ENCODE measurements around the gene DENND4C. TPM values are rescaled to one million over a fixed set of nuclear protein-coding genes. Genes with fewer than 3 reads are reported as not detected.
"Not testable (repeated sequence)": the region's sequence is repeated elsewhere in the genome, so short reads cannot be mapped to it uniquely, and the experiment has no call there.

The DENND4C gene
- total RNA-seq, 1 experiment from 2014 or later = 22.6 TPM

DNA sequence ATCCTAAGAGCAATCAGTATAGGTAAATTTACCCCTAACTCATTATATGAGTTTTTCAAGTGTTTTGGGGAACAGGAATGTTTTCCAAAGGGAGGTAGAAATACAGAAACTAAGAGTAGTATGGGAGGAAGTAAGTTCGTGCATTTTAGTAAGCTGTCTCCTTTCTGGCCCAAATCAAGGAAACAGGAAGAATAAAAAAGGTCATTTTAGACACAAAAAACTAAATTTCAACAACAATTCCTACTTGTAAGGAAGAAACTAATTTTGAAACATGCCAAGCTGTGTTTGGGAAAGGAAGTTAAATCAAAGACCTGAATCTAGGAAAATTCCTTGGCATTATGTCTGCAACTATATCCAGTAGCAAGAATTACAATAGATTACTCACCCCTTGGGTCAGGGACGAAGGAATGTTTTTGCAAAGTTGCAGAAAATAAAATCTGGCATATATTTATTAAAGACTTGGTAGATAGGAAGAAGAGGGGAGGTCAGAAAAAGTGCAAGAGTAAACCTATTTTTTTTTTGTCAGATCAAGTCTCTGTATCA is 156.1 kb downstream of the DENND4C start (continued):
- TF ChIP-seq, protein P1, sequence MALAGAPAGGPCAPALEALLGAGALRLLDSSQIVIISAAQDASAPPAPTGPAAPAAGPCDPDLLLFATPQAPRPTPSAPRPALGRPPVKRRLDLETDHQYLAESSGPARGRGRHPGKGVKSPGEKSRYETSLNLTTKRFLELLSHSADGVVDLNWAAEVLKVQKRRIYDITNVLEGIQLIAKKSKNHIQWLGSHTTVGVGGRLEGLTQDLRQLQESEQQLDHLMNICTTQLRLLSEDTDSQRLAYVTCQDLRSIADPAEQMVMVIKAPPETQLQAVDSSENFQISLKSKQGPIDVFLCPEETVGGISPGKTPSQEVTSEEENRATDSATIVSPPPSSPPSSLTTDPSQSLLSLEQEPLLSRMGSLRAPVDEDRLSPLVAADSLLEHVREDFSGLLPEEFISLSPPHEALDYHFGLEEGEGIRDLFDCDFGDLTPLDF (CRISPR knock-in tag; IDR thresholded peaks at IDR 0.05) = no peak
- TF ChIP-seq NR1H2 (CRISPR knock-in tag; IDR thresholded peaks at IDR 0.05) (no peak), PRRX2 (CRISPR knock-in tag; IDR thresholded peaks at IDR 0.05) (no peak), GRHL2 (CRISPR knock-in tag; IDR thresholded peaks at IDR 0.05; ENCODE audit: insufficient replicate concordance, severe bottlenecking) (no peak), ATF1 (CRISPR knock-in tag; IDR thresholded peaks at IDR 0.05) (no peak), CBFB (CRISPR knock-in tag; IDR thresholded peaks at IDR 0.05; ENCODE audit: low read depth) (no peak), RORB (CRISPR knock-in tag; IDR thresholded peaks at IDR 0.05) (no peak)
- TF ChIP-seq, protein P2, sequence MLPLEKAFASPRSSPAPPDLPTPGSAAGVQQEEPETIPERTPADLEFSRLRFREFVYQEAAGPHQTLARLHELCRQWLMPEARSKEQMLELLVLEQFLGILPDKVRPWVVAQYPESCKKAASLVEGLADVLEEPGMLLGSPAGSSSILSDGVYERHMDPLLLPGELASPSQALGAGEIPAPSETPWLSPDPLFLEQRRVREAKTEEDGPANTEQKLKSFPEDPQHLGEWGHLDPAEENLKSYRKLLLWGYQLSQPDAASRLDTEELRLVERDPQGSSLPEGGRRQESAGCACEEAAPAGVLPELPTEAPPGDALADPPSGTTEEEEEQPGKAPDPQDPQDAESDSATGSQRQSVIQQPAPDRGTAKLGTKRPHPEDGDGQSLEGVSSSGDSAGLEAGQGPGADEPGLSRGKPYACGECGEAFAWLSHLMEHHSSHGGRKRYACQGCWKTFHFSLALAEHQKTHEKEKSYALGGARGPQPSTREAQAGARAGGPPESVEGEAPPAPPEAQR (CRISPR knock-in tag; IDR thresholded peaks at IDR 0.05) = no peak
- TF ChIP-seq, protein P3, sequence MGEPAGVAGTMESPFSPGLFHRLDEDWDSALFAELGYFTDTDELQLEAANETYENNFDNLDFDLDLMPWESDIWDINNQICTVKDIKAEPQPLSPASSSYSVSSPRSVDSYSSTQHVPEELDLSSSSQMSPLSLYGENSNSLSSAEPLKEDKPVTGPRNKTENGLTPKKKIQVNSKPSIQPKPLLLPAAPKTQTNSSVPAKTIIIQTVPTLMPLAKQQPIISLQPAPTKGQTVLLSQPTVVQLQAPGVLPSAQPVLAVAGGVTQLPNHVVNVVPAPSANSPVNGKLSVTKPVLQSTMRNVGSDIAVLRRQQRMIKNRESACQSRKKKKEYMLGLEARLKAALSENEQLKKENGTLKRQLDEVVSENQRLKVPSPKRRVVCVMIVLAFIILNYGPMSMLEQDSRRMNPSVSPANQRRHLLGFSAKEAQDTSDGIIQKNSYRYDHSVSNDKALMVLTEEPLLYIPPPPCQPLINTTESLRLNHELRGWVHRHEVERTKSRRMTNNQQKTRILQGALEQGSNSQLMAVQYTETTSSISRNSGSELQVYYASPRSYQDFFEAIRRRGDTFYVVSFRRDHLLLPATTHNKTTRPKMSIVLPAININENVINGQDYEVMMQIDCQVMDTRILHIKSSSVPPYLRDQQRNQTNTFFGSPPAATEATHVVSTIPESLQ (CRISPR knock-in tag; IDR thresholded peaks at IDR 0.05) = no peak

DNA sequence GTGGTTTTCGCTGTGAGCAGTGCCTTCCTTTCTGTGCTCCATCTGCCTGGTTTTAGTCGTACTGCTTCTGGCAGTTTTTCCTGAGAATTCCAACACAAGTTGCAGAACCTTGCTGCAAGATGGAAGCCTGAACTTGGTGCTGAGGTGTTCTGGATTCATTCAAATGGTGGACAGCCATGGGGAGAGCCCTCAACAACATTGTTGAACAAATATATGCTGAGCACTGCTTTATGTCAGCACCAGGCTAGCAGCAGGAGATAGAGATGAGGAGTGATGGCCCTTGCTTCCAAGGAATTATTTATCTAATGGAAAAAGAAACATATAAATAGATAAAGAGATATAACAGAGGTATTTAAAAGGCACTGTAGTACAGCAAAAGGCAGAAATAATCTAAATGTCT is 156.8 kb downstream of the DENND4C start:
- H3K27me3 Mint-ChIP-seq (ENCODE audit: low read depth) = no peaks in the 10 kb centered on the region; the same call in 1 of the 2 replicates
- no peak for DNase-seq (ENCODE audit: low spot score)
- H3K4me1 Mint-ChIP-seq = no peaks in the 10 kb centered on the region
- no peak for TF ChIP-seq NFE2L1 (CRISPR knock-in tag; IDR thresholded peaks at IDR 0.05)
- TF ChIP-seq, protein P4, sequence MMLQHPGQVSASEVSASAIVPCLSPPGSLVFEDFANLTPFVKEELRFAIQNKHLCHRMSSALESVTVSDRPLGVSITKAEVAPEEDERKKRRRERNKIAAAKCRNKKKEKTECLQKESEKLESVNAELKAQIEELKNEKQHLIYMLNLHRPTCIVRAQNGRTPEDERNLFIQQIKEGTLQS (CRISPR knock-in tag; conservative IDR thresholded peaks at IDR 0.05) = no peak
- TF ChIP-seq, protein P5, sequence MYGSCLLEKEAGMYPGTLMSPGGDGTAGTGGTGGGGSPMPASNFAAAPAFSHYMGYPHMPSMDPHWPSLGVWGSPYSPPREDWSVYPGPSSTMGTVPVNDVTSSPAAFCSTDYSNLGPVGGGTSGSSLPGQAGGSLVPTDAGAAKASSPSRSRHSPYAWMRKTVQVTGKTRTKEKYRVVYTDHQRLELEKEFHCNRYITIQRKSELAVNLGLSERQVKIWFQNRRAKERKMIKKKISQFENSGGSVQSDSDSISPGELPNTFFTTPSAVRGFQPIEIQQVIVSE (CRISPR knock-in tag; IDR thresholded peaks at IDR 0.05; ENCODE audit: borderline replicate concordance) = no peak
- TF ChIP-seq, protein P6, sequence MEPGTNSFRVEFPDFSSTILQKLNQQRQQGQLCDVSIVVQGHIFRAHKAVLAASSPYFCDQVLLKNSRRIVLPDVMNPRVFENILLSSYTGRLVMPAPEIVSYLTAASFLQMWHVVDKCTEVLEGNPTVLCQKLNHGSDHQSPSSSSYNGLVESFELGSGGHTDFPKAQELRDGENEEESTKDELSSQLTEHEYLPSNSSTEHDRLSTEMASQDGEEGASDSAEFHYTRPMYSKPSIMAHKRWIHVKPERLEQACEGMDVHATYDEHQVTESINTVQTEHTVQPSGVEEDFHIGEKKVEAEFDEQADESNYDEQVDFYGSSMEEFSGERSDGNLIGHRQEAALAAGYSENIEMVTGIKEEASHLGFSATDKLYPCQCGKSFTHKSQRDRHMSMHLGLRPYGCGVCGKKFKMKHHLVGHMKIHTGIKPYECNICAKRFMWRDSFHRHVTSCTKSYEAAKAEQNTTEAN (CRISPR knock-in tag; IDR thresholded peaks at IDR 0.05) = no peak
- TF ChIP-seq ETV6 (CRISPR knock-in tag; IDR thresholded peaks at IDR 0.05) = no peak
- TF ChIP-seq, protein P7, sequence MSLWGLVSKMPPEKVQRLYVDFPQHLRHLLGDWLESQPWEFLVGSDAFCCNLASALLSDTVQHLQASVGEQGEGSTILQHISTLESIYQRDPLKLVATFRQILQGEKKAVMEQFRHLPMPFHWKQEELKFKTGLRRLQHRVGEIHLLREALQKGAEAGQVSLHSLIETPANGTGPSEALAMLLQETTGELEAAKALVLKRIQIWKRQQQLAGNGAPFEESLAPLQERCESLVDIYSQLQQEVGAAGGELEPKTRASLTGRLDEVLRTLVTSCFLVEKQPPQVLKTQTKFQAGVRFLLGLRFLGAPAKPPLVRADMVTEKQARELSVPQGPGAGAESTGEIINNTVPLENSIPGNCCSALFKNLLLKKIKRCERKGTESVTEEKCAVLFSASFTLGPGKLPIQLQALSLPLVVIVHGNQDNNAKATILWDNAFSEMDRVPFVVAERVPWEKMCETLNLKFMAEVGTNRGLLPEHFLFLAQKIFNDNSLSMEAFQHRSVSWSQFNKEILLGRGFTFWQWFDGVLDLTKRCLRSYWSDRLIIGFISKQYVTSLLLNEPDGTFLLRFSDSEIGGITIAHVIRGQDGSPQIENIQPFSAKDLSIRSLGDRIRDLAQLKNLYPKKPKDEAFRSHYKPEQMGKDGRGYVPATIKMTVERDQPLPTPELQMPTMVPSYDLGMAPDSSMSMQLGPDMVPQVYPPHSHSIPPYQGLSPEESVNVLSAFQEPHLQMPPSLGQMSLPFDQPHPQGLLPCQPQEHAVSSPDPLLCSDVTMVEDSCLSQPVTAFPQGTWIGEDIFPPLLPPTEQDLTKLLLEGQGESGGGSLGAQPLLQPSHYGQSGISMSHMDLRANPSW (CRISPR knock-in tag; conservative IDR thresholded peaks at IDR 0.05; ENCODE audit: low read depth) = no peak
- TF ChIP-seq, protein P8, sequence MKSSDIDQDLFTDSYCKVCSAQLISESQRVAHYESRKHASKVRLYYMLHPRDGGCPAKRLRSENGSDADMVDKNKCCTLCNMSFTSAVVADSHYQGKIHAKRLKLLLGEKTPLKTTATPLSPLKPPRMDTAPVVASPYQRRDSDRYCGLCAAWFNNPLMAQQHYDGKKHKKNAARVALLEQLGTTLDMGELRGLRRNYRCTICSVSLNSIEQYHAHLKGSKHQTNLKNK (CRISPR knock-in tag; IDR thresholded peaks at IDR 0.05) = no peak
- H3K9me3 Mint-ChIP-seq = peaks cover 6% of the 10 kb centered on the region; the same call in 1 of the 2 replicates
- ChIA-PET CTCF (no interaction called here), POLR2A (no interaction called here)
- no peaks in the 10 kb centered on the region for H3K36me3 Mint-ChIP-seq
- H3K27ac Mint-ChIP-seq = no peak overlapping the region
- no peak overlapping the region for H3K4me3 Mint-ChIP-seq
- ATAC-seq = no peak

DNA sequence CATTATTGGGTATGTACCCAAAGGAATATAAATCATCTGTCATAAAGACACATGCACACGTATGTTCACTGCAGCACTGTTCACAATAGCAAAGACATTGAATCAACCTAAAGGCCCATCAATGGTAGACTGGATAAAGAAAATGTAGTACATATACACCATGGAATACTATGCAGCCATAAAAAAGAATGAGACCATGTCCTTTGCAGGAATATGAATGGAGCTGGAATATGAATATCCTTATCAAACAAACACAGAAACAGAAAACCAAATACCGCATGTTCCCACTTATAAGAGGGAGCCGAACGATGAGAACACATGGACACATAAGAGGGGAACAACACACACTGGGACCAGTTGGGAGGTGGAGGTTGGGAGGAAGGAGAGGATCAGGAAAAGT is 159.0 kb downstream of the DENND4C start:
- H3K36me3 Mint-ChIP-seq; DNase-seq (ENCODE audit: low spot score); CTCF ChIA-PET; H3K4me3 Mint-ChIP-seq; POLR2A ChIA-PET; H3K27ac Mint-ChIP-seq; H3K27me3 Mint-ChIP-seq (ENCODE audit: low read depth); H3K9me3 Mint-ChIP-seq; ATAC-seq; H3K4me1 Mint-ChIP-seq: not testable (repeated sequence)

Measured in WTC11 (cell line).